HG03342 (cell line): ENCODE results near the gene TLR3.
"Not testable (repeated sequence)": the region's sequence is repeated elsewhere in the genome, so short reads cannot be mapped to it uniquely, and the experiment has no call there.

Experiments
- ATAC-seq: cut with Tn5 transposase; IDR thresholded peaks from one replicate; pipeline ENCODE4 v1.9.1; 2021; ENCODE audit warnings: mild to moderate bottlenecking, moderate library complexity; ENCODE audit not compliant: unreplicated experiment

TLR3 gene

DNA sequence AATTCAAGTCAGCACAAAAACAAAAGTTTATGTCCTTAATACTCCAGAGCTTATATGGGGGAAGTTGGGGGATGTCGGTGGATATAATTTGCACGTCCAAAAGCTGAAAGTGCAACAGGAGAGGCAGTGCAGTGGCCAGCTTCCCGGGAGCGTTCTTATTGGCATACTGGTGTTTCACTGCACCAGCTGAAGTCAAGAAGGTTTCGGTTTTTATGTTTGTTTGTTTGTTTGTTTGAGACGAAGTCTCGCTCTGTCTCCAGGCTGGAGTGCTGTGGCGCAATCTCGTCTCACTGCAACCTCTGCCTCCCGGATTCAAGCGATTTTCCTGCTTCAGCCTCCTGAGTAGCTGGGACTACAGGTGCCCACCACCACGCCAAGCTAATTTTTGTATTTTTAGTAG lies 28.6 kb upstream of the TLR3 start:
- ATAC-seq = no peak

GRCh38 chr4:186047501-186047900 lies 21.5 kb upstream of the TLR3 start:
- not testable (repeated sequence) for ATAC-seq

- ATAC-seq = not testable (repeated sequence)
Observed at GRCh38 chr4:186050135-186050534, 18.8 kb upstream of the TLR3 start.

- ATAC-seq = no peak
Observed at GRCh38 chr4:186051096-186051495, 17.9 kb upstream of the TLR3 start.

DNA sequence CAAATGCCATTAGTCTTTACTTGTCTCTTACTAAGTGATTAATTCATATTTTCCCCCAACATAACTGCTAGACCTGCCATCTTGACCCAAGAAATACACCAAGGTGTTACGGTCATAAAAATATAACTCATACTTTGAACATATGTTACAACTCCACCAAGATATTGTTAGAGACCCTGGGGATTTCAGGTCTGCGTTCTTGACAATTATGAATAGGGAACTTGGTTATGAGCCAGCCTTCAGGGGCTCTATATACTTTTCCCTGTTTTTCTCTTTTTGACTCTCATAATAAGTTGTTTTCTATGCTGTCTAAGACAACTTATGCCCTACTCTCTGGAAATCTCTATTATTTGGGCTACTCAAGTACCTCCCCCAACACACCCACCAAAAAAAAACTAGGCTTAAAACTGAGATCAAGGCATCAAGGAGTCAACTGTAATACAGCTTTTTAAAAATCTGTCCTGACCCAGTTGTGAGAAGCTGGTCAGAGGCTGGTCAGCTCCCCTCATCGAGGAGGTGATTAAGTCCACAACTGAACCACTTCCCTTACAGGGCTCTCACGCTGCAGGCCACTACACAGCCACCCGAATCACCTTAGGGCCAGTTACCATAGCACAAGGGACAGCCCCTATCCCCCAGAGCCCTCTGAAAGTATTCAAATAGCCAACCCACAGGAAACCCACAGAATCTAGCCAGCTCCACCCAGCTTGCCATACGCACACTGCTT lies 10.5 kb upstream of the TLR3 start:
- peak; percentile 100 for ATAC-seq

GRCh38 chr4:186058980-186059316 lies 10.0 kb upstream of the TLR3 start:
- no peak for ATAC-seq

GRCh38 chr4:186061921-186062320 lies 7.0 kb upstream of the TLR3 start:
- no peak for ATAC-seq

- peak; percentile 82 for ATAC-seq
Observed at GRCh38 chr4:186067757-186068385, 1.1 kb upstream of the TLR3 start.

GRCh38 chr4:186069729-186070128 lies 773 bp downstream of the TLR3 start:
- no peak for ATAC-seq

GRCh38 chr4:186072516-186072915 lies 3.6 kb downstream of the TLR3 start:
- ATAC-seq = no peak

DNA sequence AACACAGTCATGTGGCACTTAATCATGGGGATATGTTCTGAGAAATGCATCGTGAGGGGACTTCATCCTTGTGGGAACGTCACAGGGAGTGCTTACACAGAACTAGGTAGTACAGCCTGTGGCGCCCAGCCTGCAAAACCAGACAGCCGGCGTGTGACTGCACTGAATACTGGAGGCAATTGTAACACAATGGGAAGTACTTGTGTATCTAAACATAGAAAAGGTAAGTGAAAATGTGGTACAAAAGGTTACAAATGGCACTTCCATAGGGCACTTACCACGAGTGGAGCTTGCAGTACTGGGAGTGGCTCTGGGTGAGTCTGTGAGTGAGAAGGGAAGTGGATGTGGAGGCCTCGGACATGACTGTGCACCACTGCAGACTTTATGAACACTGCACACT lies 5.2 kb downstream of the TLR3 start:
- ATAC-seq = no peak

GRCh38 chr4:186078981-186079638 lies 10.2 kb downstream of the TLR3 start:
- ATAC-seq = no peak

DNA sequence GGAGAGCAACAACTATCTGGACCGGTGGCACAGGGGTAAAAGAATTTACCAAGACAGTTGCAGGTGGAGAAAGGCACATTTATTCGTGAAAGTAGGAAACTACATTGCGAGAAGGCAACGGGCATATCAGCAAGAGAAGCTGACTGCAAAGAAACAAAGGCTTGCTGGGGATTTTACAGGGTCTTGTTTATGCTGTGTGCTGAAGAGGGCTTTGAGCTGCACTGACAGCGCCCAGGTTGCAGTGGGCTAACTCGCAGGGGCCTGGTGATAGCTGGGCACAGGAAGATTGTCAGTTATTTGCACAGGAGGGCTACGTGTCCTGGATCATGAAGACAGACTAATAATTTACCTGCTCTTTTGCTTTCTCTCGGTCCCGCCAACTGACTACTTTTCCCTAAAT lies 10.7 kb downstream of the TLR3 start:
- no peak for ATAC-seq

DNA sequence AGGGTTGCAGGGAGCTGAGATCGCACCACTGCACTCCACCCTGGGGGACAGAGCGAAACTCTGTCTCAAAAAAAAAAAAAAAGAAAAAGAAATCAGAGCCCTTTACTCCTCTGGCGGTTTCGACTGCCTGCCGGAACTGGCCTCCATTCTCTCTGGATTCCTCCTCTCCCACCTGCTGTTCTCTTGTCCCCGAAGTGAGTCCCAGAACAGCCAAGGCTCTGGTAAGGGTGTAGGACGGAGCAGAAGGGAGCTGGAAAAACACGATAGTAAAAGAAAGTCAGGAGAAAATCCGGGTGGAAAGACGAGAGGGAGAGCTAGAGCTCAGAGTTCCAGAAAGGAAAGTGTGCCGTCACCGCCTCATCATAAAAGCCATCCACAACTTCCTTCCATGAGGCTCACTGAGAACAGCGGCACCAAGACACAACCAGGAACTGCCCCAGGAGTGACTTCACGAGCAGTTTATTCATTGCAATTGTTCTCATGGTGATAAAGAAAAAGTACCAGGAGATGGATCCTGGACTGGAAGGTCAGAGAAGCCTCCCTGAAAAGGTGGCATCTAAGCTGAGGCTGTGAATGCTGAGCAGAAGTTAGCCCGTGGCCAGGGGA lies 12.3 kb downstream of the TLR3 start:
- no peak for ATAC-seq

GRCh38 chr4:186082221-186082620 lies 13.3 kb downstream of the TLR3 start:
- ATAC-seq = no peak

DNA sequence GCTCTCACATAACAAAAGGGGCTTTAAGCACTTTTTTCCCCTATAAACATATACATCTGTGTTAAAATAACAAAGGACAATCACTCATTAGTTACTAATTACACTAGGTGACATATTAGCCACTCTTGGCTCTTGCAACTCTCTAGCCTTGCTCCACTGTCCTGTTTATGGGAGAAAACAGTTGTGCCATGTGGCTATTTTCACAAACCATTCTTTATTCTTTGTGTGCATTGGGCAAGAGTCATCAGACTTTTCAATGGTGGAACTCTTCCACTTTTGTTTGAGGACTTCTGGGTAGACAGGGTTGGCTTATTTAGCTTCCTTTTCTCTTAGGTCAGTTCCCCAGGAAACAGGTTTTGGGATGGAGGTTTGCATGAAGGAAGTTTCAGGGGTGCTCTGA lies 19.6 kb downstream of the TLR3 start:
- ATAC-seq = no peak

DNA sequence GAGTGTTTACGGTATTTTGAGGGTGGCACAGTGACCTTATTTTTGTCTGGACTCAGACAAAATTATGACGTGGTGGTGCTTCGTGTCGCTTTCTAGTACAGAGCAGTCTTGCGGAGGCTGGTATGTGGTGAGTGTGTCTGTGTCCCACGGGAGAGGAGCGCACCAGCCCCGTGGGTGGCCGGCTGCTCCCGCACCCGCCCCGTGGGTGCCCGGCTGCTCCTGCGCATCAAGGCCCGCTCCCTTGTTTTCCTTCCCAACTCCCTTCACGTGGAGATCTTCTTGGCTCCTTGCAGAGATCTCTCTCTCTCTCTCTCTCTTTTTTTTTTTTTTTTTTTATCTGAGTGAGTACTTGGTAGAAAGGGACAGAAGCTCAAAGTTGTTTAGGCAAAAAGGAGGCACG lies 23.3 kb downstream of the TLR3 start:
- no peak for ATAC-seq

DNA sequence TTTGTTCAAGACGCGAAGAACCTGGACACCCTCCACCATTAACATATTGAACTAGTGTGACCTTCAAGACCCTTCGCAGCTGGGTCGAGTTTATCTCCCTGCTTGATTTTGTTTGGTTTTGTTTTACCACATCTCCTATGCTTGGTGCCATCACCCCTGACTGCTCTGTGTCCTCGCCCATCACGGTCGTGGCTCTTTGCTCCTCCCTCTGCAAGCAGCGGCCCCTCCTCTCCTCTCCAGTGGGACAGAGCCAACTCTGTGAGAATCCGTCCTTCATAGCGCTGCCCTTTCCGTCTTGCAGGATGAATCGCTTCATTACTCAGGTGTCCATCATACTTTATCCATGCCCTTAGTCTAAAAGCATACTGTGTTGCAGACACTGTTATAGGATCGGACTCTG lies 26.4 kb downstream of the TLR3 start:
- no peak for ATAC-seq

DNA sequence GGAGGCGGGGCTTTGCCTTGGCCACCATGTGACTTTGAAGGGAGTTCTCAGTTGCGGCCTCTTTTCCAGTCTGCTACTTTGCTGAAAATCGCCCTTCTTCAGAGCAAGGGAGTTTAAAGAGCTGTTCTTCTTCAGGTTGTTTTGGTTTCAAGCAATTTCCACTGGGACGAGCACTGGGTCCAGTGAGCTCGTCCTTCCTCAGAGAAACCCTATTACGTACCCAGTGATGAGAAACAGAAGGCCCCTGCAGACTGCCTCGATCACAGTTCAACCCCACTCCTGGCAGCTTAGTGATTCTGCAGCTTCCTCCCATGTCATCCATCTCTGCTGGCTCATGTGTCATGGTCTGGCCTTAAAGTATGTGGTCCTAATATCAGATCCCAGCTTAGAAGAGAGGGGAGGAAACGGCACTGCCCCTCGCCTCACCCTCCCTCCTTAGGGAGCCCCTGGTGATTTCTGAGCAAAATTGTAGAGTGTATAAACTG lies 27.8 kb downstream of the TLR3 start:
- ATAC-seq = no peak

DNA sequence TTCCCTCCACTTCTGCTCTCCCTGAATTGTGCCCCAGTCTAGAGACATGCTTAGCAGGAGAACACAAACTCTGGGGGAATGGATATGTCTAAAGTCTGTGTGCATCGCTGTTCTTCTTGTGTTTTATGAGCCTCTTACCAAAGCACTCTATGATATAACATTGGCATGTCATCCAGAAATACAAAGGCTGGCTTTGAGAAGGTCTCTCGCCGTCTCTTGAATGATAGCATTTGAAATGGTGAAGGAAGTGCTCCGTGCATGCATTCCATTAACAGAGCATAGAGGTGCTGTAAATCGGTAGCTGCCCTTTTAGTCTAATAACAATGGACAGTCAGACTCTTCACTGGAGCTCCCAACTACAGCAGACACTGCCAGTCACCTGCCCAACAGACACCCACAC lies 28.4 kb downstream of the TLR3 start:
- no peak for ATAC-seq

DNA sequence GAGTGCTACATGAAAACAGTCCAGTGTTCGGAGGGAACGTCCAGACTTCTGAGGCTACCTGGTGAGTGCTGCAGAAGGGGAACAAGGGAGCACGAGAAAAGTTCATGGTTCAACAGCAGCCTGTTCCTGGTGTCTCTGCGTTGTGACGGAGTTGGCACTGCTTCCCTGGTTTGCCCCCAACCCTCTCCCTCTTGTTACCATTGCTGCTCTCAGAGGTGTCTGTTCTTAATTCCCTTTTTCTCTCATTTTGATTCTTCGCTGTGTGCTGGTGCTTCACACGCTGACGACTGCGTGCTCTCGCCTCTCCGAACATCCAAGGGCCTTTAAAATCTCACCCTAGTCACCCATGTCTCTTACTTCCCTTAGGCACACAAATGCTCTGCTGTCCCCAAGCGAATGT lies 34.0 kb downstream of the TLR3 start:
- ATAC-seq = no peak
